ENCODE results near the gene CHAT. TPM values are rescaled to one million over a fixed set of nuclear protein-coding genes. Genes with fewer than 3 reads are reported as not detected.

Gene CHAT
- total and polyA plus RNA-seq, 2 of the 13 experiments (the other 11 are each of a cell fraction or from before 2014, with no cell fraction given): not detected

GRCh38 chr10:49609006-49609282, 4.9 kb upstream of the CHAT start:
- POLR2A ChIA-PET: no interaction called here
- Histone ChIP-seq H3K9ac (ENCODE audit: insufficient read depth, low read depth, low read length) (no peak overlapping the region), H3K4me3 (replicated peaks in 1 of 3; ENCODE audit: insufficient read depth in 1 of 3, low read depth in 2 of 3, low read length in 3 of 3) (no peak overlapping the region), H3K79me2 (ENCODE audit: insufficient read depth, low read length) (no peaks in the 10 kb centered on the region), H3K36me3 (replicated peaks in 1 of 2; ENCODE audit: control insufficient read depth in 1 of 2, insufficient read depth in 2 of 2, low read length in 2 of 2) (no peaks in the 10 kb centered on the region), H2AFZ (ENCODE audit: low read length) (no peak overlapping the region), H4K20me1 (ENCODE audit: insufficient read depth, low read length) (peaks cover 12% of the 10 kb centered on the region; the same call in 1 of the 2 replicates), H3K4me1 (ENCODE audit: insufficient read depth, low read length) (no peaks in the 10 kb centered on the region), H3K4me2 (ENCODE audit: low read depth, low read length) (no peak overlapping the region), H3K9me3 (ENCODE audit: low read length) (no peaks in the 10 kb centered on the region), H3K27ac (ENCODE audit: extremely low read length, insufficient read depth, low read length) (no peak overlapping the region), H3K27me3 (ENCODE audit: control insufficient read depth in 1 of 2, insufficient read depth in 2 of 2, low read length in 2 of 2) (peaks cover 10 to 47% of the 10 kb centered on the region in 2 experiments)
- DNase-seq (ENCODE audit: low spot score): no peak
- BruUV-seq (replicated peaks): no TSS peak
- intact Hi-C loops (cut with micrococcal nuclease; ENCODE audit: unreplicated experiment) (no loop called here), in situ Hi-C loops (cut with HindIII; ENCODE audit: extremely low pct_ligation_motif_present, low pct_unique_long_range_greater_than_20kb) (no loop called here)
- 16% methylated on average over 11 of the region's 19 CpGs for WGBS (ENCODE audit: low lambda C conversion rate)
- no peak for ATAC-seq
- FAIRE-seq: no peak
- CTCF ChIA-PET (ENCODE audit: low intra/inter-chr PET ratio, low total read pairs): no interaction called here
- TF ChIP-seq ZSCAN5A (CRISPR knock-in tag; IDR thresholded peaks at IDR 0.05; ENCODE audit: borderline replicate concordance) (no peak), ZNF646 (CRISPR knock-in tag; IDR thresholded peaks at IDR 0.05) (no peak), KAT7 (CRISPR knock-in tag; IDR thresholded peaks at IDR 0.05; ENCODE audit: borderline replicate concordance) (no peak), ZNF574 (CRISPR knock-in tag; IDR thresholded peaks at IDR 0.05) (no peak), ZBTB2 (CRISPR knock-in tag; IDR thresholded peaks at IDR 0.05; ENCODE audit: low read depth) (no peak), MTERF4 (CRISPR knock-in tag; IDR thresholded peaks at IDR 0.05) (no peak), ZNF275 (CRISPR knock-in tag; IDR thresholded peaks at IDR 0.05; ENCODE audit: borderline replicate concordance) (no peak), HHEX (CRISPR knock-in tag; IDR thresholded peaks at IDR 0.05) (no peak)

Measured in HepG2 (cell line).